GM23248 (cell line): Measurements from ENCODE around the gene RAB27B. TPM values are rescaled to one million over a fixed set of nuclear protein-coding genes. Genes with fewer than 3 reads are reported as not detected.

Experiments used
- DNase-seq: peaks from one replicate; pipeline ENCODE4 v3.0.0-alpha.2; 2015
- H2AFZ ChIP-seq: fragments of 200-600 bp; sonication (generic); 2 replicates; pipeline ENCODE4 v1.6.1; 2016; ENCODE audit warnings: antibody characterized with exemption
- H3F3A ChIP-seq: fragments of 200-600 bp; sonication (generic); 2 replicates; pipeline ENCODE4 v1.6.1; 2016; ENCODE audit warnings: mild to moderate bottlenecking, antibody characterized with exemption, mixed run types; ENCODE audit not compliant: insufficient read depth
- H3K27ac ChIP-seq: fragments of 200-600 bp; sonication (generic); 2 replicates; pipeline ENCODE4 v1.5.1; 2016; ENCODE audit warnings: mild to moderate bottlenecking
- H3K27me3 ChIP-seq: fragments of 200-600 bp; sonication (generic); replicated peaks from 2 replicates; pipeline ENCODE4 v1.6.1; 2016; ENCODE audit warnings: mild to moderate bottlenecking; ENCODE audit not compliant: insufficient read depth
- H3K36me3 ChIP-seq: fragments of 200-600 bp; sonication (generic); 2 replicates; pipeline ENCODE4 v1.6.1; 2016; ENCODE audit warnings: low read depth, mild to moderate bottlenecking
- H3K4me1 ChIP-seq: fragments of 200-600 bp; sonication (generic); 2 replicates; pipeline ENCODE4 v1.6.1; 2016; ENCODE audit warnings: mild to moderate bottlenecking; ENCODE audit not compliant: insufficient read depth
- H3K4me2 ChIP-seq: fragments of 200-600 bp; sonication (generic); one replicate; pipeline ENCODE4 v1.6.1; 2016; ENCODE audit warnings: mild to moderate bottlenecking; ENCODE audit not compliant: unreplicated experiment
- H3K4me3 ChIP-seq: fragments of 200-600 bp; sonication (generic); 2 replicates; pipeline ENCODE4 v1.5.1; 2016; ENCODE audit warnings: mild to moderate bottlenecking
- H3K79me2 ChIP-seq: fragments of 200-600 bp; sonication (generic); 2 replicates; pipeline ENCODE4 v1.6.1; 2016; ENCODE audit warnings: mild to moderate bottlenecking; ENCODE audit not compliant: insufficient read depth
- H3K9ac ChIP-seq: fragments of 200-600 bp; sonication (generic); 2 replicates; pipeline ENCODE4 v1.6.1; 2016; ENCODE audit warnings: mild to moderate bottlenecking
- H3K9me2 ChIP-seq: fragments of 200-600 bp; sonication (generic); 2 replicates; pipeline ENCODE4 v1.6.1; 2016; ENCODE audit warnings: mixed run types, mild to moderate bottlenecking, moderate library complexity; ENCODE audit not compliant: insufficient read depth
- H3K9me3 ChIP-seq: fragments of 200-600 bp; sonication (generic); one replicate; pipeline ENCODE4 v1.6.1; 2017; ENCODE audit warnings: low read depth
- H4K20me1 ChIP-seq: fragments of 200-600 bp; sonication (generic); 2 replicates; pipeline ENCODE4 v1.6.0; 2016; ENCODE audit not compliant: insufficient read depth
- EZH2 ChIP-seq: fragments of 200-600 bp; sonication (generic); IDR thresholded peaks from 2 replicates; pipeline ENCODE4 v1.6.1; 2018; ENCODE audit warnings: antibody characterized with exemption, mild to moderate bottlenecking; ENCODE audit not compliant: insufficient read depth, poor library complexity, severe bottlenecking
- EZH2phosphoT487 ChIP-seq: fragments of 200-600 bp; sonication (generic); IDR thresholded peaks from 2 replicates; pipeline ENCODE4 v1.6.1; 2018; ENCODE audit warnings: antibody characterized with exemption, moderate library complexity, mild to moderate bottlenecking, low read depth; ENCODE audit not compliant: insufficient read depth
- WGBS, 2 experiments: methylation state at CpG; one replicate each; pipeline ENCODE4 v1.1.6; 2015 to 2017; ENCODE audit warnings: low lambda C conversion rate in 2 of 2, low coverage in 1 of 2; ENCODE audit errors: missing lambda C conversion rate in 2 of 2; 5-methylcytosine and 5-hydroxymethylcytosine counted together
- in situ Hi-C: fragments of 300-500 bp; cut with MboI; formaldehyde crosslinking; loops from 2 replicates; pipeline ENCODE4 v1.15.0; 2020
- polyA plus RNA-seq: library from polyadenylated mRNA; unstranded; fragments of >200 nt; fragmentation: Nextera tagmentation; extraction: Ambion mirVana; gene quantifications from 2 replicates; pipeline ENCODE4 v1.2.1, GENCODE V29; 2016
- total RNA-seq: library from RNA; depleted of rRNA; stranded (reverse); fragments of >200 nt; shearing (Covaris generic); gene quantifications from 2 replicates; pipeline ENCODE4 v1.2.3, GENCODE V29; 2014

RAB27B gene
- total and polyA plus RNA-seq, 2 experiments from 2014 or later, result 0.45 to 0.54 TPM

DNA sequence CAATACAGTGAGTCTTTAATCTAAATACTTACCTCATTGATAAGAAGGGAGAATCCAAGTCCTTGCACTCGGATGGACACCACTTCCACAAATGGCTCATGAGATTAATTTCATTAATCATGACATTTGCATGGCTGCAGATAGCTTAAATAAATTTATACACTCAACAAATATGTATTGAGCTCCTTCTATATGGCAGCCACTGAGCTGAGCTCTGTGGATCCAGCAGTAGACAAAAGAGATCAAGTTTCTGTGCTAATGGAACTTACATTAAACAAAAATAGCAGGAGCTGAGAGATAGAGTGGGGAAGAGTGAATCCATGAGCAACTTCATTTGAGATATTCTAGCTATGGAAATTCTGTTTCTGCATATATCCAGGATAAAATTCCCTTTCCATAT, 44.4 kb downstream of the RAB27B start:
- no peaks in the 10 kb centered on the region for H3K79me2 ChIP-seq
- no peak overlapping the region for H3K9ac ChIP-seq
- H4K20me1 ChIP-seq, result no peaks in the 10 kb centered on the region
- no peaks in the 10 kb centered on the region for H3F3A ChIP-seq
- whole genome bisulfite sequencing, 2 experiments, result 82 to 88% methylated on average over 1 of the region's 1 CpG
- in situ Hi-C loops, result no loop called here
- H3K9me3 ChIP-seq, result no peaks in the 10 kb centered on the region
- H3K4me3 ChIP-seq, result no peak overlapping the region
- TF ChIP-seq EZH2phosphoT487 (no peak), EZH2 (no peak)
- no peak for DNase-seq
- no peaks in the 10 kb centered on the region for H3K9me2 ChIP-seq
- H3K27ac ChIP-seq, result no peak overlapping the region
- H3K27me3 ChIP-seq, result no peaks in the 10 kb centered on the region
- H2AFZ ChIP-seq, result no peak overlapping the region
- no peaks in the 10 kb centered on the region for H3K36me3 ChIP-seq
- no peaks in the 10 kb centered on the region for H3K4me1 ChIP-seq
- H3K4me2 ChIP-seq, result no peak overlapping the region

DNA sequence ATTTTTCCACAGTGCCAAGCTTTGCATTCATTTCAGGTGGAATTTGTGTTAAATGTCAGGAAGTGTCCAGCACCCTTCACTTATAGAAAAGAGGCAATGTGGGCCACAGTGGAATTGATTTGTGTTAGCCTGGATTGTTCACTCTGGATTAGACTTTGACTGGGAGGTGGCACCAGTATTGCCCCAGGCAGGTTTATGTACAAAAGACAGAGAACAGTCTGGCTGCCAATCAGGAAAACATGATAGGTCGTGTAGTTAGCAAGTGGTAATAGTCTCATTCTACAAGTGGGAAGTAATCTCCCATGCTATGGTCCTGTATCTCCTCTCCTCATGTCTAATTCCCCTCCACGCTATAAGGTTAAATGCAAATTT, 45.6 kb downstream of the RAB27B start:
- no peak overlapping the region for H3K4me2 ChIP-seq
- no peak overlapping the region for H3K4me3 ChIP-seq
- no peaks in the 10 kb centered on the region for H3K27me3 ChIP-seq
- no peak for TF ChIP-seq EZH2
- H2AFZ ChIP-seq, result no peak overlapping the region
- WGBS, 2 experiments, result 54 to 66% methylated on average over 2 of the region's 2 CpGs
- H3K79me2 ChIP-seq, result no peaks in the 10 kb centered on the region
- H3K9me2 ChIP-seq, result no peaks in the 10 kb centered on the region
- no peak overlapping the region for H3K27ac ChIP-seq
- H3K36me3 ChIP-seq, result no peaks in the 10 kb centered on the region
- no peak for DNase-seq
- no peaks in the 10 kb centered on the region for H4K20me1 ChIP-seq
- no peak overlapping the region for H3K9ac ChIP-seq
- no peaks in the 10 kb centered on the region for H3K9me3 ChIP-seq
- in situ Hi-C loops, result no loop called here
- peaks cover 10% of the 10 kb centered on the region for H3K4me1 ChIP-seq
- H3F3A ChIP-seq, result no peaks in the 10 kb centered on the region

DNA sequence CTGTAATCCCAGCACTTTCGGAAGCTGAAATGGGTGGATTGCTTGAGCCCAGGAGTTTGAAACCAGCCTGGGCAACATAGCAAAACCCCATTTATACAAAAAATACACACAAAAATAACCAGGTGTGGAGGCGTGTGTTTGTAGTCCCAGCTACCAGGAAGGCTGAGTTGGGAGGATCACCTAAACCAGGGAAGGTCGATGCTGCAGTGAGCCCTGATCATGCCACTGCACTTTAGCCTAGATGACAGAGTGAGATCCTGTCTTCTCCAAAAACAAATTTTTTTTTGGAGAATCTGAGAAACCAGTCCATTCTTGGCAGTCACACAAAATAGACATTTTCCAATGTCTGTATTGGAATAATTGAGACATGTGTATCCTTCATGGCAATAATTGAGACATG, 46.8 kb downstream of the RAB27B start:
- H4K20me1 ChIP-seq, result no peaks in the 10 kb centered on the region
- H3K9me3 ChIP-seq, result no peaks in the 10 kb centered on the region
- H3K4me3 ChIP-seq, result no peak overlapping the region
- 53 to 58% methylated on average over 3 of the region's 3 CpGs for WGBS, 2 experiments
- TF ChIP-seq EZH2 (no peak), EZH2phosphoT487 (no peak)
- no peak overlapping the region for H3K27ac ChIP-seq
- no peak for DNase-seq
- in situ Hi-C loops, result no loop called here
- no peaks in the 10 kb centered on the region for H3K9me2 ChIP-seq
- no peak overlapping the region for H2AFZ ChIP-seq
- H3K36me3 ChIP-seq, result no peaks in the 10 kb centered on the region
- no peak overlapping the region for H3K9ac ChIP-seq
- peaks cover 13% of the 10 kb centered on the region for H3K4me1 ChIP-seq
- H3K79me2 ChIP-seq, result no peaks in the 10 kb centered on the region
- no peaks in the 10 kb centered on the region for H3F3A ChIP-seq
- H3K4me2 ChIP-seq, result no peak overlapping the region
- no peaks in the 10 kb centered on the region for H3K27me3 ChIP-seq

DNA sequence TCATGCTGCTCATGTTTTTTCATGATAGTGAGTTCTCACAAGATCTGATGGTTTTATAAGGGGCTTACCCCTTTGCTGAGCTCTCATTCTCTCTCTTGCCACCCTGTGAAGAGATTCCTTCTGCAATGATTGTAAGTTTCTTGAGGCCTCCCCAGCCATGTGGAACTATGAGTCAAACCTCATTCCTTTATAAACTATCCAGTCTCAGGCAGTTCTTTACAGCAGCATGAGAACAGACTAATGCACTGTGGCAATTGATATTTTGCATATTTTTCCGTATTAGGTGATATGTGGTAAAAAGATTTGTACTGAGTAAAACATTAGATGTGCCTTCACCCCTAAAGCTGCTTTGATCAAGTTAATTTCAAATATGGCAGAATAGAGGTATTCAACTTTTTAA, 48.8 kb downstream of the RAB27B start:
- WGBS, 2 experiments, result 90 to 94% methylated on average over 1 of the region's 1 CpG
- no peaks in the 10 kb centered on the region for H3K9me3 ChIP-seq
- no peak overlapping the region for H3K4me2 ChIP-seq
- no peaks in the 10 kb centered on the region for H3K36me3 ChIP-seq
- no peaks in the 10 kb centered on the region for H4K20me1 ChIP-seq
- H3K27me3 ChIP-seq, result no peaks in the 10 kb centered on the region
- H3F3A ChIP-seq, result no peaks in the 10 kb centered on the region
- H3K9me2 ChIP-seq, result no peaks in the 10 kb centered on the region
- in situ Hi-C loops, result no loop called here
- no peaks in the 10 kb centered on the region for H3K79me2 ChIP-seq
- no peak overlapping the region for H2AFZ ChIP-seq
- no peak overlapping the region for H3K27ac ChIP-seq
- H3K9ac ChIP-seq, result no peak overlapping the region
- TF ChIP-seq EZH2phosphoT487 (no peak), EZH2 (no peak)
- DNase-seq, result peak; percentile 24
- H3K4me1 ChIP-seq, result peaks cover 21% of the 10 kb centered on the region
- no peak overlapping the region for H3K4me3 ChIP-seq

DNA sequence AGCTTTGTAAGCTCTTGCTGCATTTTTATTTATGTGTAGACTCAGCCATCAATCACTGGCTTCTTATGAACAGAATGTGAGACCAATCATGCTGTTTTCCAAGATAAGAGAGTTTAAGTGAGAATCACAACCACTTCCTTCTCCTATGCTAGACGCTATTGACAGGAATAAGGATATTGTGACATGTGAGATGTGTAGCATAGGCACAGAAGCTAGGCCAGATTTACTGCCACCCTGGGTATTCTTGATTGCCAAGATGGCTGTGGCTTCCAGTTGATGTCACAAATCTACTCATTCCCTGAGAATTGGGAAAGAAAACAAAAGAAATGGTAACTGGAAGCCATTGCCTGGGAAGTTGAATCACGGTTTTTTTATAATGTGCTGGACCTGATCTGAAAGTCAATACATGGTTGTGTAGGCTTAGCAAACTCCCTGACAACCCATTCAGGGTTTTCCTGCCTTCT, 49.9 kb downstream of the RAB27B start:
- Histone ChIP-seq H2AFZ (no peak overlapping the region; the same call in 1 of the 2 replicates), H3K4me3 (no peak overlapping the region), H3K27me3 (no peaks in the 10 kb centered on the region), H3K27ac (no peak overlapping the region), H3K9me2 (no peaks in the 10 kb centered on the region), H3K79me2 (no peaks in the 10 kb centered on the region), H3K4me2 (peak overlapping the region; percentile 16), H3F3A (no peaks in the 10 kb centered on the region), H3K36me3 (no peaks in the 10 kb centered on the region), H3K4me1 (peaks cover 21% of the 10 kb centered on the region), H3K9me3 (no peaks in the 10 kb centered on the region), H4K20me1 (no peaks in the 10 kb centered on the region), H3K9ac (no peak overlapping the region)
- WGBS, 2 experiments, result 92 to 94% methylated on average over 2 of the region's 2 CpGs
- DNase-seq, result peak; percentile 22
- TF ChIP-seq EZH2phosphoT487 (no peak), EZH2 (no peak)
- in situ Hi-C loops, result no loop called here
